Spleen (tissue), 7 donors: ENCODE measurements around the gene OGFR.

ENCODE experiments used
- POLR2AphosphoS5 ChIP-seq, 3 donors: sonication (generic); formaldehyde crosslinking; IDR thresholded peaks; one replicate each; pipeline ENCODE4 v1.5.1; 2017; ENCODE audit warnings: antibody characterized with exemption in 3 of 3
- TF ChIP-seq, protein P1 (sequence below), 11 experiments: fragments of 200-600 bp in 7 of 11; fragments of 450-650 bp in 4 of 11; sonication (generic) in 4 of 11; IDR thresholded peaks in 8 of 11; conservative IDR thresholded peaks in 3 of 11; 1 replicate in 7 of 11; 2 replicates in 4 of 11; pipeline versions ENCODE4 v1.4.0 to v1.8.0; 2016 to 2021; ENCODE audit warnings: antibody characterized with exemption in 11 of 11, inconsistent platforms in 4 of 11, mild to moderate bottlenecking in 1 of 11
- donor health status: DM: no; HTN: no; CAD: no; lungs with moderate emphysema.
- donor health status: DM: no; HTN: no; CAD: no.
- donor health status: DM: no; HTN: no; CAD: no.

DNA sequence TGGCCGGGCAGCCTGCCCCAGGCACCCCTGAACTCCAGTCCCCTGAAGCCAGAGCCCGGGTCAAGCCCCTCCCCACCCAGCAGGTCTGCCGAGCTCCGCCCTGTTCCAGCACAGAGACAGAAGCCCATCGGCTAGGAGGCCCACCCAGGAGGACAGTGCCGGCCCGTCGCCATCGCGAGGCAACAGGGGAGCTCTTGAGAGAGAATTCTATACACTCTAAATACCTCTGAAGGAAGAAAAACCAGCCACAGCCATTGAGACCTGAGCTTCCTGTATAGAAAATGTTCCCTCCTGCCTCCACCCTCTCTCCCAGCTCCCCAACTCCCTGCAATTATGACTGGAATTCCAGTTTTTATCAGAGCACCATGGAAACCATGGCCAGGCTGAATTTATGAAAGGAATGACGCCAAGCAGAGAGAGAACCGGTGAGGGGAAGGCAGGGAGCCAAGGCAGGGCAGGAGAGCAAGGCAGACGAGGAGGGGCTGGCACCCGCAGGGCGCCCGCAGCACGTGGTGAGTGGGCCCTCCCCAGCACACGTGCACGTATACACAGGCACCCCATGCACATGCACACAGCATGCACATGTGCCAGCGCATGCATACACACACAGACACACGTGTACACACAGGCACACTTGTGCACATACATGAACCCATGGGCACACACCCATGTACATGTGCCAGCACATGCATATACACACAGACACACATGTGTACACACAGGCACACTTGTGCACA is 35.9 kb upstream of the OGFR start:
- TF ChIP-seq POLR2AphosphoS5 (IDR thresholded peaks at IDR 0.05) = no peak
- TF ChIP-seq, protein P1, sequence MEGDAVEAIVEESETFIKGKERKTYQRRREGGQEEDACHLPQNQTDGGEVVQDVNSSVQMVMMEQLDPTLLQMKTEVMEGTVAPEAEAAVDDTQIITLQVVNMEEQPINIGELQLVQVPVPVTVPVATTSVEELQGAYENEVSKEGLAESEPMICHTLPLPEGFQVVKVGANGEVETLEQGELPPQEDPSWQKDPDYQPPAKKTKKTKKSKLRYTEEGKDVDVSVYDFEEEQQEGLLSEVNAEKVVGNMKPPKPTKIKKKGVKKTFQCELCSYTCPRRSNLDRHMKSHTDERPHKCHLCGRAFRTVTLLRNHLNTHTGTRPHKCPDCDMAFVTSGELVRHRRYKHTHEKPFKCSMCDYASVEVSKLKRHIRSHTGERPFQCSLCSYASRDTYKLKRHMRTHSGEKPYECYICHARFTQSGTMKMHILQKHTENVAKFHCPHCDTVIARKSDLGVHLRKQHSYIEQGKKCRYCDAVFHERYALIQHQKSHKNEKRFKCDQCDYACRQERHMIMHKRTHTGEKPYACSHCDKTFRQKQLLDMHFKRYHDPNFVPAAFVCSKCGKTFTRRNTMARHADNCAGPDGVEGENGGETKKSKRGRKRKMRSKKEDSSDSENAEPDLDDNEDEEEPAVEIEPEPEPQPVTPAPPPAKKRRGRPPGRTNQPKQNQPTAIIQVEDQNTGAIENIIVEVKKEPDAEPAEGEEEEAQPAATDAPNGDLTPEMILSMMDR (IDR thresholded peaks at IDR 0.05 in 8 of 11, conservative IDR thresholded peaks at IDR 0.05 in 3 of 11) = no peak
